ENCODE data around the gene KIF5C.

KIF5C gene

GRCh38 chr2:149042881-149043280 is 167.9 kb downstream of the KIF5C start:
- no peaks in the 10 kb centered on the region for H3K4me1 ChIP-seq (ENCODE audit: insufficient read depth, poor library complexity, severe bottlenecking)
- TF ChIP-seq, protein P1, sequence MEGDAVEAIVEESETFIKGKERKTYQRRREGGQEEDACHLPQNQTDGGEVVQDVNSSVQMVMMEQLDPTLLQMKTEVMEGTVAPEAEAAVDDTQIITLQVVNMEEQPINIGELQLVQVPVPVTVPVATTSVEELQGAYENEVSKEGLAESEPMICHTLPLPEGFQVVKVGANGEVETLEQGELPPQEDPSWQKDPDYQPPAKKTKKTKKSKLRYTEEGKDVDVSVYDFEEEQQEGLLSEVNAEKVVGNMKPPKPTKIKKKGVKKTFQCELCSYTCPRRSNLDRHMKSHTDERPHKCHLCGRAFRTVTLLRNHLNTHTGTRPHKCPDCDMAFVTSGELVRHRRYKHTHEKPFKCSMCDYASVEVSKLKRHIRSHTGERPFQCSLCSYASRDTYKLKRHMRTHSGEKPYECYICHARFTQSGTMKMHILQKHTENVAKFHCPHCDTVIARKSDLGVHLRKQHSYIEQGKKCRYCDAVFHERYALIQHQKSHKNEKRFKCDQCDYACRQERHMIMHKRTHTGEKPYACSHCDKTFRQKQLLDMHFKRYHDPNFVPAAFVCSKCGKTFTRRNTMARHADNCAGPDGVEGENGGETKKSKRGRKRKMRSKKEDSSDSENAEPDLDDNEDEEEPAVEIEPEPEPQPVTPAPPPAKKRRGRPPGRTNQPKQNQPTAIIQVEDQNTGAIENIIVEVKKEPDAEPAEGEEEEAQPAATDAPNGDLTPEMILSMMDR (IDR thresholded peaks at IDR 0.05; ENCODE audit: poor library complexity, severe bottlenecking) = no peak
- no peak for DNase-seq (ENCODE audit: low spot score)
- no peak for ATAC-seq (ENCODE audit: low read depth)
- no peaks in the 10 kb centered on the region for H3K36me3 ChIP-seq (ENCODE audit: low read depth)
- H3K4me3 ChIP-seq (ENCODE audit: severe bottlenecking) = no peak overlapping the region
- no peaks in the 10 kb centered on the region for H3K27me3 ChIP-seq (ENCODE audit: insufficient read depth, poor library complexity, severe bottlenecking)
- H3K9me3 ChIP-seq (ENCODE audit: severe bottlenecking) = no peaks in the 10 kb centered on the region
- H3K27ac ChIP-seq (ENCODE audit: poor library complexity, severe bottlenecking) = no peak overlapping the region

- TF ChIP-seq, protein P1 (IDR thresholded peaks at IDR 0.05; ENCODE audit: poor library complexity, severe bottlenecking) = no peak
- no peak overlapping the region for H3K4me3 ChIP-seq (ENCODE audit: severe bottlenecking)
- H3K27ac ChIP-seq (ENCODE audit: poor library complexity, severe bottlenecking) = no peak overlapping the region
- no peaks in the 10 kb centered on the region for H3K4me1 ChIP-seq (ENCODE audit: insufficient read depth, poor library complexity, severe bottlenecking)
- H3K27me3 ChIP-seq (ENCODE audit: insufficient read depth, poor library complexity, severe bottlenecking) = no peaks in the 10 kb centered on the region
- ATAC-seq (ENCODE audit: low read depth) (no peak), DNase-seq (ENCODE audit: low spot score) (no peak)
- H3K36me3 ChIP-seq (ENCODE audit: low read depth) = no peaks in the 10 kb centered on the region
- H3K9me3 ChIP-seq (ENCODE audit: severe bottlenecking) = no peaks in the 10 kb centered on the region
Observed at GRCh38 chr2:149044500-149044899, 169.5 kb downstream of the KIF5C start.

DNA sequence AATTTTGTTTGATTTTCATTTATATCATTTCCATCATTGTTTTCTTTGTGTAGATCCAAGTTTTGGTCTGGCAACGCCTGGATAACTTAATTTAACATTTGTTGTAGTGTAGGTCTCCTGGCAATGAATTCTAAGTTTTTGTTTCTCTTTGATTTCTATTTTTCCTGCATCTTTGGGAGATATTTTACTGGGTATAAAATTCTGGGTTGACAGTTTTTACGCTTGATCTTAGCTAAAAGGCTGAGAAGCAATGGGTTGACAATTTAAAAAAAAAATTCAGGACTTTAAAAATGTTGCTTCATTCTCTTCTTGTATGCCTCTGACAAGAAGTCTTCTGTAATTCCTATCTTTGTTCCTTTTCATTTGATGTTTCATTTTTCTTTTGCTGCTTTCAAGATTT is 172.1 kb downstream of the KIF5C start:
- ATAC-seq (ENCODE audit: low read depth) (no peak), DNase-seq (ENCODE audit: low spot score) (no peak)
- TF ChIP-seq, protein P1 (IDR thresholded peaks at IDR 0.05; ENCODE audit: poor library complexity, severe bottlenecking) = no peak

DNA sequence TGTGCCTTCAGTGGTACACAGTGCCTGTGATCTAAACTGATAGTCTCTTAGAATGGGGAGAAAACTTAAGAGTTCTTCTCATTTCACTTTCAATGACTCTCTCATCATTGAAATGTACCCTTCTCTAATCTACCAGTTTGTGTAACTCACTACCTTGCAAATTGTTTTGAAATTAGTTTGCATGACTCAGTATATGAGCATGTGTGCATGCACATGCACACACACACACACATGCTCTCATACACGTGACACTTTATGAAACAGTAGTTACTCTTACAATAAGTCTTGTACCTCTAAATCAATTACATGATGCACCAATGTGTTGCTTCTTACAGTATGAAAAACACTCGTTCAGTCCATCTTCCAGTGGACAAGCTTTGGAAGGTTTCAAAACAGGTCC is 174.1 kb downstream of the KIF5C start:
- ATAC-seq (ENCODE audit: low read depth) (peak; percentile 72), DNase-seq (ENCODE audit: low spot score) (no peak)
- H3K36me3 ChIP-seq (ENCODE audit: low read depth) = no peaks in the 10 kb centered on the region
- TF ChIP-seq, protein P1 (IDR thresholded peaks at IDR 0.05; ENCODE audit: poor library complexity, severe bottlenecking) = no peak
- H3K4me1 ChIP-seq (ENCODE audit: insufficient read depth, poor library complexity, severe bottlenecking) = no peaks in the 10 kb centered on the region
- H3K4me3 ChIP-seq (ENCODE audit: severe bottlenecking) = no peak overlapping the region
- H3K27me3 ChIP-seq (ENCODE audit: insufficient read depth, poor library complexity, severe bottlenecking) = no peaks in the 10 kb centered on the region
- no peaks in the 10 kb centered on the region for H3K9me3 ChIP-seq (ENCODE audit: severe bottlenecking)
- H3K27ac ChIP-seq (ENCODE audit: poor library complexity, severe bottlenecking) = no peak overlapping the region

More for the DNA sequence above, 172.1 kb downstream of the KIF5C start:
- Histone ChIP-seq H3K9me3 (ENCODE audit: severe bottlenecking) (no peaks in the 10 kb centered on the region), H3K4me3 (ENCODE audit: severe bottlenecking) (no peak overlapping the region), H3K27ac (ENCODE audit: poor library complexity, severe bottlenecking) (no peak overlapping the region), H3K27me3 (ENCODE audit: insufficient read depth, poor library complexity, severe bottlenecking) (no peaks in the 10 kb centered on the region), H3K36me3 (ENCODE audit: low read depth) (no peaks in the 10 kb centered on the region), H3K4me1 (ENCODE audit: insufficient read depth, poor library complexity, severe bottlenecking) (no peaks in the 10 kb centered on the region)

- DNase-seq (ENCODE audit: low spot score) (no peak), ATAC-seq (ENCODE audit: low read depth) (no peak)
- no peaks in the 10 kb centered on the region for H3K4me1 ChIP-seq (ENCODE audit: insufficient read depth, poor library complexity, severe bottlenecking)
- H3K27me3 ChIP-seq (ENCODE audit: insufficient read depth, poor library complexity, severe bottlenecking) = no peaks in the 10 kb centered on the region
- TF ChIP-seq, protein P1 (IDR thresholded peaks at IDR 0.05; ENCODE audit: poor library complexity, severe bottlenecking) = no peak
- no peaks in the 10 kb centered on the region for H3K9me3 ChIP-seq (ENCODE audit: severe bottlenecking)
- H3K4me3 ChIP-seq (ENCODE audit: severe bottlenecking) = no peak overlapping the region
- no peaks in the 10 kb centered on the region for H3K36me3 ChIP-seq (ENCODE audit: low read depth)
- H3K27ac ChIP-seq (ENCODE audit: poor library complexity, severe bottlenecking) = no peak overlapping the region
Observed at GRCh38 chr2:149050188-149050587, 175.2 kb downstream of the KIF5C start.

Measured in RWPE2 (cell line).